Uterus (tissue), 4 donors: ENCODE results near the gene YIPF6. TPM values are rescaled to one million over a fixed set of nuclear protein-coding genes. Genes with fewer than 3 reads are reported as not detected.
A peak's percentile ranks its signal among the peaks of the same experiment; 100 is the strongest.

ENCODE experiments used
- DNase-seq, 2 donors: peaks; one replicate each; pipeline ENCODE4 v3.0.0-alpha.2; 2019 to 2020
- H3K27ac ChIP-seq, 2 donors: fragments of 200-600 bp; sonication (generic); 1 replicate in 1 of 2; 2 replicates in 1 of 2; pipeline ENCODE4 v1.5.1; 2016 to 2018
- H3K27me3 ChIP-seq, 2 donors: fragments of 200-600 bp; sonication (generic); one replicate each; pipeline ENCODE4 v1.5.1; 2018 to 2019; ENCODE audit warnings: control low read depth in 1 of 2
- H3K36me3 ChIP-seq, 2 donors: fragments of 200-600 bp; sonication (generic); one replicate each; pipeline ENCODE4 v1.5.1; 2019; ENCODE audit warnings: control low read depth in 1 of 2
- H3K4me1 ChIP-seq, 2 donors: fragments of 200-600 bp; sonication (generic); one replicate each; pipeline ENCODE4 v1.5.1; 2018 to 2019; ENCODE audit warnings: control low read depth in 1 of 2
- H3K4me3 ChIP-seq, 2 donors: fragments of 200-600 bp; sonication (generic); 1 replicate in 1 of 2; 2 replicates in 1 of 2; pipeline ENCODE4 v1.5.1; 2018 to 2019; ENCODE audit warnings: mild to moderate bottlenecking in 1 of 2
- H3K9me3 ChIP-seq, 2 donors: fragments of 200-600 bp; sonication (generic); one replicate each; pipeline ENCODE4 v1.5.1; 2019; ENCODE audit warnings: control low read depth in 1 of 2
- POLR2A ChIP-seq, 2 donors: fragments of 450-650 bp; IDR thresholded peaks; one replicate each; pipeline ENCODE4 v1.6.1; 2016; ENCODE audit warnings: antibody characterized with exemption in 2 of 2, mild to moderate bottlenecking in 1 of 2, moderate library complexity in 1 of 2
- intact Hi-C: fragments of 100-400 bp; cut with DNase I; formaldehyde crosslinking; loops from one replicate; pipeline ENCODE4 v1.15.1; 2023; ENCODE audit warnings: low total_unique reads
- total RNA-seq, 4 donors: library from RNA; depleted of rRNA in 3 of 4; stranded (reverse); fragments of >200 nt in 3 of 4; gene quantifications; one replicate each; pipeline versions ENCODE4 v1.1.0 to v1.2.4, GENCODE V29; 2014 to 2023
- TF ChIP-seq, protein P1 (sequence below), 4 experiments: fragments of 200-600 bp in 2 of 4; fragments of 450-650 bp in 2 of 4; sonication (generic) in 2 of 4; IDR thresholded peaks; one replicate each; pipeline ENCODE4 v1.5.1; 2016 to 2019; ENCODE audit warnings: antibody characterized with exemption in 4 of 4, mild to moderate bottlenecking in 2 of 4, moderate library complexity in 1 of 4
- donor health status: DM: yes; HTN: yes; CAD: no.

Gene YIPF6
- total RNA-seq, 4 donors from 2014 or later = 9.0 to 53.5 (median 34.6) TPM

GRCh38 chrX:68461576-68461975, 37.3 kb upstream of the YIPF6 start:
- no peak for DNase-seq
- Histone ChIP-seq H3K4me1 (no peaks in the 10 kb centered on the region), H3K4me3 (no peak overlapping the region), H3K9me3 (no peaks in the 10 kb centered on the region), H3K27me3 (no peaks in the 10 kb centered on the region), H3K36me3 (no peaks in the 10 kb centered on the region), H3K27ac (peak overlapping the region in 1 of 2 donors; percentile 18)
- intact Hi-C loops = no loop called here
- TF ChIP-seq, protein P1, sequence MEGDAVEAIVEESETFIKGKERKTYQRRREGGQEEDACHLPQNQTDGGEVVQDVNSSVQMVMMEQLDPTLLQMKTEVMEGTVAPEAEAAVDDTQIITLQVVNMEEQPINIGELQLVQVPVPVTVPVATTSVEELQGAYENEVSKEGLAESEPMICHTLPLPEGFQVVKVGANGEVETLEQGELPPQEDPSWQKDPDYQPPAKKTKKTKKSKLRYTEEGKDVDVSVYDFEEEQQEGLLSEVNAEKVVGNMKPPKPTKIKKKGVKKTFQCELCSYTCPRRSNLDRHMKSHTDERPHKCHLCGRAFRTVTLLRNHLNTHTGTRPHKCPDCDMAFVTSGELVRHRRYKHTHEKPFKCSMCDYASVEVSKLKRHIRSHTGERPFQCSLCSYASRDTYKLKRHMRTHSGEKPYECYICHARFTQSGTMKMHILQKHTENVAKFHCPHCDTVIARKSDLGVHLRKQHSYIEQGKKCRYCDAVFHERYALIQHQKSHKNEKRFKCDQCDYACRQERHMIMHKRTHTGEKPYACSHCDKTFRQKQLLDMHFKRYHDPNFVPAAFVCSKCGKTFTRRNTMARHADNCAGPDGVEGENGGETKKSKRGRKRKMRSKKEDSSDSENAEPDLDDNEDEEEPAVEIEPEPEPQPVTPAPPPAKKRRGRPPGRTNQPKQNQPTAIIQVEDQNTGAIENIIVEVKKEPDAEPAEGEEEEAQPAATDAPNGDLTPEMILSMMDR (IDR thresholded peaks at IDR 0.05) = no peak
- TF ChIP-seq POLR2A (IDR thresholded peaks at IDR 0.05) = no peak

- TF ChIP-seq, protein P1 (IDR thresholded peaks at IDR 0.05) = no peak
- TF ChIP-seq POLR2A (IDR thresholded peaks at IDR 0.05) = no peak
- Histone ChIP-seq H3K4me1 (no peaks in the 10 kb centered on the region), H3K36me3 (no peaks in the 10 kb centered on the region), H3K27ac (no peak overlapping the region), H3K27me3 (no peaks in the 10 kb centered on the region), H3K9me3 (no peaks in the 10 kb centered on the region), H3K4me3 (no peak overlapping the region)
- no peak for DNase-seq
- intact Hi-C loops = no loop called here
These were observed 36.7 kb upstream of the YIPF6 start for GRCh38 chrX:68462197-68462596.

GRCh38 chrX:68462653-68463052, 36.2 kb upstream of the YIPF6 start:
- no peak overlapping the region for H3K27ac ChIP-seq
- H3K4me3 ChIP-seq = no peak overlapping the region
- intact Hi-C loops = no loop called here
- peak in 1 of 2 donors; percentile 26 for DNase-seq
- no peaks in the 10 kb centered on the region for H3K27me3 ChIP-seq
- H3K9me3 ChIP-seq = no peaks in the 10 kb centered on the region
- TF ChIP-seq POLR2A (IDR thresholded peaks at IDR 0.05) = no peak
- TF ChIP-seq, protein P1 (IDR thresholded peaks at IDR 0.05) = peak; percentile 48 to 59 (median 50)
- H3K36me3 ChIP-seq = no peaks in the 10 kb centered on the region
- H3K4me1 ChIP-seq = no peaks in the 10 kb centered on the region

DNA sequence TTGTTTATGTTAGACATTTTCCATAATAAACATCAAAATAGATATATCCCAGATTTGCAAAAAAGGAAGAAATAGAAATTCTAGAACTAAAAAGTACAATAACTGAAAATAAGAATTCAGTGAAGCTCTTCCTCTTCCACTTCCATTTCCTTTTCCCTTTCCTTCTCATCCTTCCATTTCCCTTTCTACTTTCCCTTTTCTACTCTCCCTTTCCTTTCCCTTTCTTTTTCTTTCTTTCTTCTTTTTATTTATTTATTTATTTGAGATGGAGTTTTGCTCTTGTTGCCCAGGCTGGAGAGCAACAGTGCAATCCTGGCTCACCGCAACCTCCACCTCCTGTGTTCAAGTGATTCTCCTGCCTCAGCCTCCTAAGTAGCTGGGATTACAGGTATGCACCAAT, 35.0 kb upstream of the YIPF6 start:
- no peak for DNase-seq
- Histone ChIP-seq H3K27me3 (no peaks in the 10 kb centered on the region), H3K4me3 (no peak overlapping the region), H3K27ac (no peak overlapping the region), H3K4me1 (no peaks in the 10 kb centered on the region), H3K36me3 (no peaks in the 10 kb centered on the region), H3K9me3 (no peaks in the 10 kb centered on the region)
- TF ChIP-seq, protein P1 (IDR thresholded peaks at IDR 0.05) = no peak
- no peak for TF ChIP-seq POLR2A (IDR thresholded peaks at IDR 0.05)
- intact Hi-C loops = no loop called here

DNA sequence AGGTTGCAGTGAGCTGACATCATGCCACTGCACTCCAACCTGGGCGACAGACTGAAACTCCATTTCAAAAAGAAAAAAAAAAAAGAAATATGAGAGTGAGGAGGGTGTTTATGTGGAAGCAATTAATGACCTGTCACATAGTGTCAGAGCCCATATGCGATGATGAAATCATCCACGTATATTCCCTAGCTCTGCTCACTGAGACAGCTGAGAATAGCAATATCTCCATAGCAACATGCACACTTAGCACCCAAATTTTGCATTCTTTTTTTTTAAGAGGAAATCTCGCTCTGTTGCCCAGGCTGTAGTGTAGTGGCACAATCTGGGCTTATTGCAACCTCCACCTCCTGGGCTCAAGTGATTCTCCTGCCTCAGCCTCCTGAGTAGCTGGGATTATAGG, 34.1 kb upstream of the YIPF6 start:
- TF ChIP-seq POLR2A (IDR thresholded peaks at IDR 0.05) = no peak
- TF ChIP-seq, protein P1 (IDR thresholded peaks at IDR 0.05) = no peak
- intact Hi-C loops = no loop called here

More for the DNA sequence above, 34.1 kb upstream of the YIPF6 start:
- no peaks in the 10 kb centered on the region for H3K36me3 ChIP-seq
- DNase-seq = no peak
- no peaks in the 10 kb centered on the region for H3K9me3 ChIP-seq
- H3K4me3 ChIP-seq = no peak overlapping the region
- no peaks in the 10 kb centered on the region for H3K4me1 ChIP-seq
- H3K27ac ChIP-seq = no peak overlapping the region
- no peaks in the 10 kb centered on the region for H3K27me3 ChIP-seq
